GM18520 (cell line): ENCODE measurements around the gene MPPED2.

Experiments
- ATAC-seq: cut with Tn5 transposase; IDR thresholded peaks from one replicate; pipeline ENCODE4 v1.9.1; 2021; ENCODE audit not compliant: unreplicated experiment

The MPPED2 gene

GRCh38 chr11:30423886-30424285 is 162.3 kb downstream of the MPPED2 start:
- no peak for ATAC-seq

DNA sequence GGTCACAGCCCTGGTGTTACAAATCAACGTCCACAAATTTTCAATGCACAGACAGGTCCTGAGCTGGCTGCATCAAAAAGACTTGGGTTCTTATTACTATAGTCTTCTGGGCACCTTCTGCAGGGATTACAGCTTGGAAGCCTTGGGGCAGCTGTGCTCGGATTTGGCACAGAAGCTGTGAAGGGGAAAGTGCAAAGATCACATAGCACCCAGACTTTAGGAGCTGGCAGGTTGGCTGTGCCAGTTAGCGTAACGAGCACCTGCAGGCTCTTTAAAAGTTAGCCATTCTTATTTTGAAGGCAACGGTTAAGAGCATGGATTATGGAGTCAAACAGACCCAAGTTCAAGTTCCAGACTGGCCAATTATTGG is 162.9 kb downstream of the MPPED2 start:
- no peak for ATAC-seq

DNA sequence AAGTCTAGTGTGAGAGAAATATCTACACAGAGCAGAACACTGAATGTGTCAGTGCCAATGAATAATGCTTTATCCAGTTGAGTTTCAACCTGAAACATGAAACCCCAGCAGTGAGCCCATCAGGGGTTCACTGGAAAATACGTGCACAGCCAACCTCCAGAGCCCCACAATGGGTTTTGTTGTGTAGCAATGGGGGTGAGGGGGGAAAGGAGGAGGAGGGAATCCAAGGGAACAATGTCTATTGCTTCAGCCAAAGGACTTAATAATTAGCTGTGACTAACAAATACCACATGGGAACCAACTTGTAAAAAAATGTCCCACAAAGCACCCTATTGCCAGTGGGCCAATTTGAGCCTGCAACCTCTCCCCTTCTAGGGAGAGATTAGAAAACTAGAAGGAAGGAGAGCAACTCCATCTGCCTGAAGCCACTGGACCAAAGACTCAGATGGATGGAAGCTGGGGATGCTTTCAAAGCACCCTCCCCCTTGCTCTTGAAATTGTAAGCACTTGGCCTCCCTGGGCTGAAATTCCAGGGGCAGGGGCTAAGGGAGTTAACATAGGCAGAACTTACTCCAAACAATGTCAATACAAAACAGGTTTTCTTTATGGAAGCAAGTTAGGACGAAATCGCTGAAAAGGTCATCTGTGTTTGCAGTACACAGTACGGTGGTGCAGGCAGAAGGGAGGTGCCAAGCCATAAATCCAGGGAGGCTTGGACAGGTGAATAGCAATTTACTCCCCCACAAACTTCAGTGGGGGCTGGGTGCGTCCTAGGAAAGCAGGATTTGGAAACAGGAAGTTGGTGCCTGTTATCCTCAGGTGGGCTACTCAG is 163.5 kb downstream of the MPPED2 start:
- no peak for ATAC-seq

- ATAC-seq, result no peak
Observed at GRCh38 chr11:30420233-30420787, 165.8 kb downstream of the MPPED2 start.

DNA sequence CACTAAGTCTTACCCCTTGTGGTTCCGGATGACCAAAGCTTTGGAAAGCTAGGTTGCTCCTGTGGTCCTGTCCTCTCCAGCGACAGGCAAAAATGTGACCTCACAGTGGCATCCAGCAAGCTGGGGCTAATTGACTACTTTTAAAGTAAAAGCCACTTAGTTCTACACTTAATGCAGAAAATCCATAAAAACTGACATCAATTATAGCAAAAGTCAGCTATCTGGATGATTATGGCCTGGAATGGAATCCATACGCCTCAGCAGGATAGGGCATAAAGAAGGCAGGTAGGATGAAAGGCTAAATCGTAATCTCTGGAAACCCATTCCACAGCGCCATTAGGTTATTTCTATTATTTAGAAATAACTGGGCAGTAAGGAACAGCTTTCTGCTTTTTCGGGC is 171.3 kb downstream of the MPPED2 start:
- ATAC-seq, result no peak

DNA sequence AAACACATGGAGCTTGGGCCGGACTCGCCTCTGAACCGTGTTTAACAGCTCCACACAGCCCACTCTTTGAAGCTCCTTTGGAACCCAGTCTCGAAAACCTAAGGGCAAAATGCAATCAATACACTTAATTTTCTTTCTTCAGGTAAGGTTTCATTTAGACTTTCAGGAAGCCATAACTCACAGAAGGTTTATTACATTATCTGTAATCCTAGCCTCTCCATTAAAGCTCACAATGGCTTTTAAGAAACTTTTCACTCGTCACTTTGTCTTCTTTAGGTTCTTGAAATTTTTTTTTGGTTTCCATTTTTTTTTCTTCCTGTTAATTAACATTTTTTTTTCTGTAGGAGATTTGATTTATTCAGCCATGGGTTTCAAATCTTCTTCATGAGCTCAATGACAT is 171.9 kb downstream of the MPPED2 start:
- ATAC-seq, result no peak

- no peak for ATAC-seq
Observed at GRCh38 chr11:30412509-30412908, 173.6 kb downstream of the MPPED2 start.

GRCh38 chr11:30411383-30411782 is 174.8 kb downstream of the MPPED2 start:
- ATAC-seq, result no peak

GRCh38 chr11:30406978-30407762 is 179.0 kb downstream of the MPPED2 start:
- no peak for ATAC-seq

- no peak for ATAC-seq
Observed at GRCh38 chr11:30405385-30405784, 180.8 kb downstream of the MPPED2 start.

- ATAC-seq, result no peak
Observed at GRCh38 chr11:30404136-30404535, 182.0 kb downstream of the MPPED2 start.

- no peak for ATAC-seq
Observed at GRCh38 chr11:30395751-30396150, 190.4 kb downstream of the MPPED2 start.

DNA sequence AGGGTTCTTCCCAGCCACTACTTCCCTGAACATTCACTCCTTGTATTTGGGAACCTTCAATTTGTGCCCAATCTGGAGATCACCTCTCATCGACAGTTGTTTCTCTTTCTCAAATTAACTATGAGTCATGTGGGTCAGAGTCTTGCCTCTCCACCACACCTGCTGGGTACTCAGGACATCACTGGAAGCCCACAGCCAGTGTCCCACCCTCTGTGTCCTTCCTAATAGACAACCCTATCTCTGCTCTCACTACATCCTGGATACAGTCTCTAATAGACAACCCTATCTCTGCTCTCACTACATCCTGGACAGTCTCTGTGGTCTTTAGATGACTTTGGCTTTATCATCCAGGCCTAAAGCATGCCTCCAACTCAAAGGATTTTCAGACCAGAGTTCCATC is 193.1 kb downstream of the MPPED2 start:
- ATAC-seq, result no peak

GRCh38 chr11:30392221-30392784 is 193.8 kb downstream of the MPPED2 start:
- no peak for ATAC-seq

DNA sequence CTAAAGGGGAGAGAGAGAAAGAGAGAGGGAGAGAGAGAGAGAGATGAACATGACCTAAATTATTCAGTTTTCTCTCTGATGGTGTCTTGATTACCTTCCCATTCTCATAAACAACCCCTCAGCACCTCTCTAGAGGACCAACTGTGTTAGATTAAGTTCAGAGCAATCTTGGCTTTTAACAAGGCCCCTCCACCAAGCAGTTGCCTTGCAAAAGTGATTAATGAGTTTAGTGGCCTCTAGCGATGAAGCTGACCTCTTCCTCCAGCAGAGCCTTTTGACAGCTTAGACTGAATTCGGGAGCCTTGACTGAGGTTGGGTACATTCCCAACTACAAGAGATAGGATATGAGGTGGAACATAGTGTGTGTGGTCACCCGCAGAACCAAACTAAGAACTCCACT is 197.2 kb downstream of the MPPED2 start:
- ATAC-seq, result no peak

- ATAC-seq, result no peak
Observed at GRCh38 chr11:30387891-30388861, 198.0 kb downstream of the MPPED2 start.

DNA sequence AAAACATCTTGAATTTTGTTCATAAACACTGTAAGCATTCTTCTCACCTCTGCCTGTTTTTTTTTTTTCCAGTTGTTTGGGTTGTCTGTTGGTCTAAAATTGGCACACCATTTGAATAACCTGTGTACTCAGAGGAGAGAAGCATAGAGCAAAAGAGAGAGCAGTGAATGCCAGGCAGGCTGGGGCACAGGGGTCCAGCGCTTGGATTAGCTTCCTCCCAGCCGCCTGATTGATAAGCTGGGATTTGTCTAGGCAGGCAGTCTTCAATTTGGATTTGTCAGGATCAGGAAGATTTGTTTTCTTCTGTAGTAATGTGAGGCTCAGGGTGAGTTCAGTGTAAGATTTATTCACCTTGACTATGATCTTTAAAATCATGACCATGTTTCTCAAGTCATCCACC is 204.3 kb downstream of the MPPED2 start:
- ATAC-seq, result no peak

- no peak for ATAC-seq
Observed at GRCh38 chr11:30380846-30381245, 205.3 kb downstream of the MPPED2 start.

GRCh38 chr11:30377347-30377746 is 208.8 kb downstream of the MPPED2 start:
- no peak for ATAC-seq

- no peak for ATAC-seq
Observed at GRCh38 chr11:30370164-30370563, 216.0 kb downstream of the MPPED2 start.

GRCh38 chr11:30368394-30368793 is 217.8 kb downstream of the MPPED2 start:
- no peak for ATAC-seq
